Lower leg skin (tissue), 4 donors: Measurements from ENCODE around the gene PLA1A. TPM values are rescaled to one million over a fixed set of nuclear protein-coding genes. Genes with fewer than 3 reads are reported as not detected.
A peak's percentile ranks its signal among the peaks of the same experiment; 100 is the strongest.

Source experiments
- DNase-seq, 2 donors: peaks; one replicate each; pipeline ENCODE4 v3.0.0-alpha.2; 2019; ENCODE audit warnings: low spot score in 2 of 2
- H3K4me3 ChIP-seq: fragments of 200-600 bp; sonication (generic); 2 replicates; pipeline ENCODE4 v1.5.1; 2017; ENCODE audit warnings: mild to moderate bottlenecking, low read depth; ENCODE audit not compliant: poor library complexity, severe bottlenecking
- POLR2A ChIP-seq, 2 donors: fragments of 450-650 bp; IDR thresholded peaks; one replicate each; pipeline ENCODE4 v1.6.1; 2016 to 2017; ENCODE audit warnings: antibody characterized with exemption in 2 of 2, mild to moderate bottlenecking in 1 of 2, moderate library complexity in 1 of 2
- WGBS, 2 donors: methylation state at CpG; one replicate each; pipeline ENCODE4 v1.1.5; 2018; 5-methylcytosine and 5-hydroxymethylcytosine counted together
- intact Hi-C: fragments of 100-400 bp; cut with DNase I; formaldehyde crosslinking; loops from one replicate; pipeline ENCODE4 v1.15.0; 2023; ENCODE audit warnings: low total_unique reads
- total RNA-seq, 4 donors: library from RNA; depleted of rRNA; stranded (reverse); fragments of >200 nt; gene quantifications; one replicate each; pipeline ENCODE4 v1.1.0, GENCODE V29; 2016
- TF ChIP-seq, protein P1 (sequence below), 3 donors: fragments of 450-650 bp; IDR thresholded peaks; one replicate each; pipeline ENCODE4 v1.5.1; 2016; ENCODE audit warnings: antibody characterized with exemption in 3 of 3, mild to moderate bottlenecking in 3 of 3, moderate library complexity in 2 of 3

PLA1A gene
- total RNA-seq, 4 donors from 2014 or later = 0.34 to 2.6 (median 0.82) TPM

DNA sequence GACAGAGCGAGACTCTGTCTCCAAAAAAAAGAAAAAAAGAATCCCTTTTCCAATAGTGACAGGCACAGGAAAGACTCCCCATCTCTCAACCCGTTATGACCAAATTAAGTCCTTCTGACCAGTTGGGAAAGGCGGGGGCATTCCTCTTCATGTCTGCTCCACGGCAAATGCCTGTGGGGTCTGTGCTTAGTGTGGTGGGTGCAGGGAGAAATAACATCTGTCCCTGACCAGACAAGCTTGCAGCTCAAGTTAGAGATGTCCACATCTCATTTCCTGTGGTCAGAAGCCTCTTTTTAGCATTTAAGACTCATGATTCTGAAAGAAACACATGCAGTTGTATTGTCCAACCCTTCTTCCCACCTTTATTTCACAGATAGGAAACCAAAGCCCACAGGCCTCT lies 16.2 kb downstream of the PLA1A start:
- peak in 1 of 2 donors; percentile 8 for DNase-seq
- 90 to 96% methylated on average over 4 of the region's 4 CpGs for WGBS, 2 donors

DNA sequence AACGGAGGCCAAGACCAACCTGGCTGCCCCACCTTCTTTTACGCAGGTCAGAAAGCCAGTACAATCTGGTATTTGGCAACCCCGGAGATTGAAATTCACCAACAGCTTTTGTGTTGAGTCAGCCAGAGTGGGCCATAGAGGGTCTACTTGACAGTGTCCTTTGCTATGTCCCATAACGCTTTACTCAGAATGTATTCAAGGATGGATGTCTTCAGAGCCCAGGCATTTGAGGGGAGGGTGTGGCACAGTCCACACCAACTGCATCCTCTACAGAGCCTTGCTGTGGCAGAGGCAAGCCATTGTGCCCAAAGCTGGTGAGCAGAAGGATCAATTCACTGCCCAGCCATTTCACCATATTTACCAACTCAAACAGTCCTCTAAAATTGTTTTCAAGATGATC lies 18.4 kb downstream of the PLA1A start:
- H3K4me3 ChIP-seq = no peak overlapping the region
- WGBS, 2 donors = 73 to 85% methylated on average over 4 of the region's 4 CpGs
- intact Hi-C loops = no loop called here
- TF ChIP-seq, protein P1, sequence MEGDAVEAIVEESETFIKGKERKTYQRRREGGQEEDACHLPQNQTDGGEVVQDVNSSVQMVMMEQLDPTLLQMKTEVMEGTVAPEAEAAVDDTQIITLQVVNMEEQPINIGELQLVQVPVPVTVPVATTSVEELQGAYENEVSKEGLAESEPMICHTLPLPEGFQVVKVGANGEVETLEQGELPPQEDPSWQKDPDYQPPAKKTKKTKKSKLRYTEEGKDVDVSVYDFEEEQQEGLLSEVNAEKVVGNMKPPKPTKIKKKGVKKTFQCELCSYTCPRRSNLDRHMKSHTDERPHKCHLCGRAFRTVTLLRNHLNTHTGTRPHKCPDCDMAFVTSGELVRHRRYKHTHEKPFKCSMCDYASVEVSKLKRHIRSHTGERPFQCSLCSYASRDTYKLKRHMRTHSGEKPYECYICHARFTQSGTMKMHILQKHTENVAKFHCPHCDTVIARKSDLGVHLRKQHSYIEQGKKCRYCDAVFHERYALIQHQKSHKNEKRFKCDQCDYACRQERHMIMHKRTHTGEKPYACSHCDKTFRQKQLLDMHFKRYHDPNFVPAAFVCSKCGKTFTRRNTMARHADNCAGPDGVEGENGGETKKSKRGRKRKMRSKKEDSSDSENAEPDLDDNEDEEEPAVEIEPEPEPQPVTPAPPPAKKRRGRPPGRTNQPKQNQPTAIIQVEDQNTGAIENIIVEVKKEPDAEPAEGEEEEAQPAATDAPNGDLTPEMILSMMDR (IDR thresholded peaks at IDR 0.05) = no peak
- no peak for TF ChIP-seq POLR2A (IDR thresholded peaks at IDR 0.05)
- DNase-seq = no peak

More for the DNA sequence above, 16.2 kb downstream of the PLA1A start:
- TF ChIP-seq, protein P1 (IDR thresholded peaks at IDR 0.05) = no peak
- TF ChIP-seq POLR2A (IDR thresholded peaks at IDR 0.05) = no peak
- intact Hi-C loops = no loop called here
- H3K4me3 ChIP-seq = no peak overlapping the region

DNA sequence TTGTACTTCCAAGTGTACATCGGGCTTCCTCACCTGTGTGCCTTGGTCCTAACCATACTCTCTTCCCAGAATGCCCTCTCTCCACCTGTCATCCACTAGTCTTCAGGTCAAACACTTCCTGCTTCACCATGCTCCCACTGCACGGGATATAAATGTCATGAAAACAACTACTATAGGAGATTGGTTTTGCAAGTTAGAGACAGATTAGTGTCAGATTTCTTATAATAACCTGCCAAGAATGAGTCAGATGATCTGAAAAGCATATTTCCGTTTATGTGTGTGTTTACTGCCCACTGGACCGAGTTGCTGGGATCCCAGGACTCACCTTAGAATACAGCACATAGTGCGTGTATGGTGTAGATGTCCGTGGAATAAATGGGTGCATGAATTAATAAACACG lies 21.4 kb downstream of the PLA1A start:
- intact Hi-C loops = no loop called here
- H3K4me3 ChIP-seq = no peak overlapping the region
- TF ChIP-seq, protein P1 (IDR thresholded peaks at IDR 0.05) = no peak
- TF ChIP-seq POLR2A (IDR thresholded peaks at IDR 0.05) = no peak
- WGBS, 2 donors = 68% methylated on average over 7 of the region's 7 CpGs
- DNase-seq = no peak

- TF ChIP-seq, protein P1 (IDR thresholded peaks at IDR 0.05) = no peak
- TF ChIP-seq POLR2A (IDR thresholded peaks at IDR 0.05) = no peak
- DNase-seq = no peak
- 82 to 90% methylated on average over 5 of the region's 5 CpGs for WGBS, 2 donors
- H3K4me3 ChIP-seq = no peak overlapping the region
- intact Hi-C loops = no loop called here
These were observed 23.2 kb downstream of the PLA1A start for GRCh38 chr3:119620899-119621298.

- TF ChIP-seq POLR2A (IDR thresholded peaks at IDR 0.05) = no peak
- TF ChIP-seq, protein P1 (IDR thresholded peaks at IDR 0.05) = no peak
- intact Hi-C loops = no loop called here
- no peak overlapping the region for H3K4me3 ChIP-seq
- no peak for DNase-seq
- 92 to 93% methylated on average over 9 of the region's 9 CpGs for WGBS, 2 donors
These were observed 26.5 kb downstream of the PLA1A start for GRCh38 chr3:119624002-119624720.
